Mammary epithelial cell (primary cell): ENCODE data around the gene AXIN1.

Experiments used
- CTCF ChIP-seq, 2 donors: IDR thresholded peaks in 1 of 2; conservative IDR thresholded peaks in 1 of 2; 2 replicates each; pipeline ENCODE4 v1.5.1; 2011 to 2012; ENCODE audit warnings: inconsistent platforms in 2 of 2, low read length in 2 of 2, mild to moderate bottlenecking in 2 of 2, control low read depth in 1 of 2, low read depth in 1 of 2; ENCODE audit not compliant: insufficient read depth in 1 of 2; ENCODE audit errors: extremely low read depth in 1 of 2
- EZH2 ChIP-seq: IDR thresholded peaks from 2 replicates; pipeline ENCODE4 v1.6.1; 2012; ENCODE audit warnings: low read length, inconsistent platforms, borderline replicate concordance

GRCh38 chr16:369866-370436 is 17.4 kb upstream of the AXIN1 start:
- no peak for TF ChIP-seq CTCF (conservative IDR thresholded peaks at IDR 0.05 in 1 of 2, IDR thresholded peaks at IDR 0.05 in 1 of 2; ENCODE audit: extremely low read depth in 1 of 2, insufficient read depth in 1 of 2, low read depth in 1 of 2, low read length in 2 of 2)
- no peak for TF ChIP-seq EZH2
